HepG2 (cell line): Measurements from ENCODE around the gene POC1B. TPM values are rescaled to one million over a fixed set of nuclear protein-coding genes. Genes with fewer than 3 reads are reported as not detected.

Experiments
- CCAR2 ChIP-seq: fragments of 200-400 bp; formaldehyde crosslinking; optimal IDR thresholded peaks from 2 replicates; pipeline ENCODE3; 2018; ENCODE audit warnings: low read depth, mild to moderate bottlenecking, low read length, moderate library complexity
- ETS1 ChIP-seq: sonication (generic); formaldehyde crosslinking; IDR thresholded peaks from 2 replicates; pipeline ENCODE4 v1.4.0; 2020; ENCODE audit warnings: missing genetic modification reagents
- GATAD1 ChIP-seq: IDR thresholded peaks from 2 replicates; pipeline ENCODE4 v1.6.1; 2016; ENCODE audit warnings: missing genetic modification reagents, missing compliant biosample characterization
- HOXA7 ChIP-seq: sonication (generic); formaldehyde crosslinking; IDR thresholded peaks from 2 replicates; pipeline ENCODE4 v1.8.1; 2022; ENCODE audit warnings: mild to moderate bottlenecking, missing genetic modification reagents, moderate library complexity
- JUNB ChIP-seq: sonication (generic); formaldehyde crosslinking; IDR thresholded peaks from 2 replicates; pipeline ENCODE4 v1.8.0; 2022; ENCODE audit warnings: missing genetic modification reagents, mild to moderate bottlenecking, borderline replicate concordance
- NBN ChIP-seq: fragments of 450-650 bp; conservative IDR thresholded peaks from 2 replicates; pipeline ENCODE4 v1.6.1; 2017
- SALL2 ChIP-seq: sonication (generic); formaldehyde crosslinking; IDR thresholded peaks from 2 replicates; pipeline ENCODE4 v1.8.1; 2023; ENCODE audit warnings: mild to moderate bottlenecking, missing genetic modification reagents, inconsistent platforms
- SIN3B ChIP-seq: fragments of 150-350 bp; IDR thresholded peaks from 2 replicates; pipeline ENCODE4 v1.6.1; 2014; ENCODE audit warnings: low read length
- SIX1 ChIP-seq: sonication (generic); formaldehyde crosslinking; IDR thresholded peaks from 2 replicates; pipeline ENCODE4 v1.4.0; 2020; ENCODE audit warnings: missing genetic modification reagents, borderline replicate concordance
- SSRP1 ChIP-seq: IDR thresholded peaks from 2 replicates; pipeline ENCODE4 v1.6.1; 2016; ENCODE audit warnings: control low read depth
- THAP8 ChIP-seq: sonication (generic); formaldehyde crosslinking; IDR thresholded peaks from 2 replicates; pipeline ENCODE4 v1.5.1; 2020; ENCODE audit warnings: missing genetic modification reagents, mild to moderate bottlenecking, borderline replicate concordance
- YY1 ChIP-seq: IDR thresholded peaks from 2 replicates; pipeline ENCODE4 v1.6.1; 2011; ENCODE audit warnings: low read length, low read depth, moderate library complexity, mild to moderate bottlenecking; ENCODE audit not compliant: insufficient read depth, insufficient replicate concordance
- ZBTB37 ChIP-seq: sonication (generic); formaldehyde crosslinking; IDR thresholded peaks from 2 replicates; pipeline ENCODE4 v1.4.0; 2020; ENCODE audit warnings: mild to moderate bottlenecking, missing genetic modification reagents
- ZFP82 ChIP-seq: sonication (generic); formaldehyde crosslinking; IDR thresholded peaks from 2 replicates; pipeline ENCODE4 v1.5.1; 2020; ENCODE audit warnings: mild to moderate bottlenecking, missing genetic modification reagents, borderline replicate concordance
- ZNF143 ChIP-seq: sonication (generic); formaldehyde crosslinking; IDR thresholded peaks from 2 replicates; pipeline ENCODE4 v1.4.0; 2020; ENCODE audit warnings: missing genetic modification reagents
- ZNF234 ChIP-seq: sonication (generic); formaldehyde crosslinking; conservative IDR thresholded peaks from 2 replicates; pipeline ENCODE4 v1.5.1; 2020; ENCODE audit warnings: mild to moderate bottlenecking, missing genetic modification reagents
- ZNF281 ChIP-seq: sonication (generic); formaldehyde crosslinking; IDR thresholded peaks from 2 replicates; pipeline ENCODE4 v1.4.0; 2020; ENCODE audit warnings: missing genetic modification reagents, borderline replicate concordance
- ZNF362 ChIP-seq: sonication (generic); formaldehyde crosslinking; IDR thresholded peaks from 2 replicates; pipeline ENCODE4 v1.4.0; 2020; ENCODE audit warnings: missing genetic modification reagents, mild to moderate bottlenecking, borderline replicate concordance
- ZNF501 ChIP-seq: sonication (generic); formaldehyde crosslinking; IDR thresholded peaks from 2 replicates; pipeline ENCODE4 v1.5.1; 2020; ENCODE audit warnings: mild to moderate bottlenecking, moderate library complexity, missing genetic modification reagents
- ZNF552 ChIP-seq: sonication (generic); formaldehyde crosslinking; IDR thresholded peaks from 2 replicates; pipeline ENCODE4 v1.9.0; 2022; ENCODE audit warnings: missing genetic modification reagents, mild to moderate bottlenecking, borderline replicate concordance
- ZNF597 ChIP-seq: sonication (generic); formaldehyde crosslinking; IDR thresholded peaks from 2 replicates; pipeline ENCODE4 v1.5.0; 2020; ENCODE audit warnings: missing genetic modification reagents
- ZNF652 ChIP-seq: IDR thresholded peaks from 2 replicates; pipeline ENCODE4 v1.6.1; 2016; ENCODE audit warnings: low read depth, borderline replicate concordance
- ZNF850 ChIP-seq: sonication (generic); formaldehyde crosslinking; conservative IDR thresholded peaks from 2 replicates; pipeline ENCODE4 v1.9.0; 2021; ENCODE audit warnings: mild to moderate bottlenecking, missing genetic modification reagents
- polyA plus RNA-seq, 8 experiments: library from polyadenylated mRNA; depleted of rRNA in 3 of 8; stranded (reverse) in 7 of 8; unstranded in 1 of 8; fragments of >200 nt; fragmentation: Illumina TruSeq in 4 of 8; extraction: Trizol in 4 of 8; gene quantifications; 2 replicates each; pipeline versions ENCODE4 v1.2.1 to v1.2.3, GENCODE V29; 2011 to 2016; ENCODE audit warnings: low read depth in 4 of 8, missing spikeins in 1 of 8, mixed read lengths in 1 of 8; ENCODE audit not compliant: insufficient read depth in 1 of 8
- total RNA-seq, 5 experiments: library from RNA; depleted of rRNA; stranded (reverse); fragments of >200 nt; fragmentation: Illumina TruSeq; extraction: Trizol; gene quantifications; 2 replicates each; pipeline ENCODE4 v1.2.3, GENCODE V29; 2016; ENCODE audit warnings: low read depth in 1 of 5

POC1B gene
- total and polyA plus RNA-seq, 2 of the 13 experiments (the other 11 are each of a cell fraction or from before 2014, with no cell fraction given) = 9.3 to 11.0 TPM

- no peak for TF ChIP-seq ZNF362
- no peak for TF ChIP-seq SALL2
- no peak for TF ChIP-seq ZNF281
- peak; percentile 12; the same call in 1 of the 2 replicates for TF ChIP-seq ZNF143 (CRISPR knock-in tag)
- no peak for TF ChIP-seq ZNF850 (CRISPR knock-in tag)
- TF ChIP-seq ZFP82 (CRISPR knock-in tag) = no peak
- peak; percentile 84 for TF ChIP-seq ZNF501 (CRISPR knock-in tag)
- 0 out of 2 replicates have a peak, but pooled peaks have one; percentile 22 for TF ChIP-seq HOXA7 (CRISPR knock-in tag)
- no peak for TF ChIP-seq JUNB (CRISPR knock-in tag)
- TF ChIP-seq ZNF597 = no peak
- TF ChIP-seq NBN = no peak
- TF ChIP-seq THAP8 (CRISPR knock-in tag) = peak; percentile 39; the same call in 1 of the 2 replicates
- no peak for TF ChIP-seq YY1
- no peak for TF ChIP-seq SIN3B
- TF ChIP-seq CCAR2 = no peak
- no peak for TF ChIP-seq SIX1 (CRISPR knock-in tag)
- TF ChIP-seq ETS1 (CRISPR knock-in tag) = no peak
- TF ChIP-seq SSRP1 (CRISPR knock-in tag) = no peak
- no peak for TF ChIP-seq ZNF652 (CRISPR knock-in tag)
- no peak for TF ChIP-seq ZNF552 (CRISPR knock-in tag)
- TF ChIP-seq ZBTB37 (CRISPR knock-in tag) = 0 out of 2 replicates have a peak, but pooled peaks have one; percentile 25
- TF ChIP-seq ZNF234 (CRISPR knock-in tag) = peak; percentile 25; the same call in 1 of the 2 replicates
- no peak for TF ChIP-seq GATAD1 (CRISPR knock-in tag)
Observed at GRCh38 chr12:89525305-89525823, 483 bp downstream of the POC1B start (continued).
